WTC11 (cell line): ENCODE results near the gene PDZD2. TPM values are rescaled to one million over a fixed set of nuclear protein-coding genes. Genes with fewer than 3 reads are reported as not detected.

Experiments
- ATAC-seq: fragments of 200-7000 bp; cut with Tn5 transposase; 2 replicates; pipeline ENCODE4 v1.10.0; 2021; ENCODE audit warnings: mild to moderate bottlenecking, moderate library complexity
- CTCF ChIA-PET: fragments of 300-600 bp; sonication (Branson Sonifier 250); formaldehyde crosslinking; loops from one replicate; lab custom pipeline; 2021; ENCODE audit warnings: antibody characterized with exemption; lab: Charles Lee
- POLR2A ChIA-PET: fragments of 350-600 bp; sonication (Branson Sonifier 250); formaldehyde crosslinking; loops from one replicate; lab custom pipeline; 2021; ENCODE audit warnings: antibody characterized with exemption; lab: Charles Lee
- DNase-seq: peaks from one replicate; pipeline ENCODE4 v3.0.0; 2021; ENCODE audit warnings: low spot score
- H3K27ac Mint-ChIP-seq: 2 replicates; pipeline ENCODE4 v1.8.0; 2021; ENCODE audit warnings: mixed read lengths
- H3K27me3 Mint-ChIP-seq: 2 replicates; pipeline ENCODE4 v1.8.0; 2021; ENCODE audit warnings: low read depth, mild to moderate bottlenecking, moderate library complexity, mixed read lengths
- H3K36me3 Mint-ChIP-seq: 2 replicates; pipeline ENCODE4 v1.8.0; 2021; ENCODE audit warnings: mixed read lengths
- H3K4me1 Mint-ChIP-seq: 2 replicates; pipeline ENCODE4 v1.8.0; 2022; ENCODE audit warnings: mixed read lengths
- H3K4me3 Mint-ChIP-seq: 2 replicates; pipeline ENCODE4 v1.8.0; 2021; ENCODE audit warnings: mild to moderate bottlenecking, moderate library complexity, mixed read lengths
- H3K9me3 Mint-ChIP-seq: 2 replicates; pipeline ENCODE4 v1.8.0; 2021; ENCODE audit warnings: mixed read lengths
- ARID4B ChIP-seq: sonication (generic); formaldehyde crosslinking; IDR thresholded peaks from 2 replicates; pipeline ENCODE4 v1.8.0; 2023; ENCODE audit warnings: missing genetic modification reagents, mild to moderate bottlenecking, borderline replicate concordance
- E2F1 ChIP-seq: sonication (generic); formaldehyde crosslinking; IDR thresholded peaks from 2 replicates; pipeline ENCODE4 v1.8.0; 2022; ENCODE audit warnings: mild to moderate bottlenecking, missing genetic modification reagents
- FOXP4 ChIP-seq: sonication (generic); formaldehyde crosslinking; IDR thresholded peaks from 2 replicates; pipeline ENCODE4 v1.8.0; 2022; ENCODE audit warnings: mild to moderate bottlenecking, missing genetic modification reagents
- GTF2I ChIP-seq: fragments of 250-450 bp; sonication (Bioruptor Pico); conservative IDR thresholded peaks from 2 replicates; pipeline ENCODE4 v1.4.0; 2021; ENCODE audit warnings: mild to moderate bottlenecking
- KAT7 ChIP-seq: sonication (generic); formaldehyde crosslinking; IDR thresholded peaks from 2 replicates; pipeline ENCODE4 v1.8.1; 2023; ENCODE audit warnings: missing genetic modification reagents, mild to moderate bottlenecking, borderline replicate concordance
- MXD4 ChIP-seq: fragments of 250-450 bp; sonication (Bioruptor Pico); IDR thresholded peaks from 2 replicates; pipeline ENCODE4 v1.8.0; 2021; ENCODE audit warnings: mild to moderate bottlenecking, moderate library complexity, borderline replicate concordance
- NFATC4 ChIP-seq: fragments of 250-450 bp; sonication (Bioruptor Pico); IDR thresholded peaks from 2 replicates; pipeline ENCODE4 v1.9.0; 2021; ENCODE audit warnings: mild to moderate bottlenecking
- NFYB ChIP-seq: sonication (generic); formaldehyde crosslinking; conservative IDR thresholded peaks from 2 replicates; pipeline ENCODE4 v1.8.0; 2022; ENCODE audit warnings: low read depth, missing genetic modification reagents
- PRDM15 ChIP-seq: sonication (generic); formaldehyde crosslinking; IDR thresholded peaks from 2 replicates; pipeline ENCODE4 v1.8.0; 2022; ENCODE audit warnings: missing genetic modification reagents
- PRRX2 ChIP-seq: fragments of 250-450 bp; sonication (Bioruptor Pico); IDR thresholded peaks from 2 replicates; pipeline ENCODE4 v1.8.0; 2021; ENCODE audit warnings: mild to moderate bottlenecking
- ZBTB43 ChIP-seq: sonication (generic); formaldehyde crosslinking; IDR thresholded peaks from 2 replicates; pipeline ENCODE4 v1.8.1; 2023; ENCODE audit warnings: mild to moderate bottlenecking, missing genetic modification reagents
- ZNF138 ChIP-seq: sonication (generic); formaldehyde crosslinking; conservative IDR thresholded peaks from 2 replicates; pipeline ENCODE4 v1.8.1; 2022; ENCODE audit warnings: mild to moderate bottlenecking, moderate library complexity, missing genetic modification reagents
- ZNF219 ChIP-seq: sonication (generic); formaldehyde crosslinking; IDR thresholded peaks from 2 replicates; pipeline ENCODE4 v1.8.0; 2023; ENCODE audit warnings: missing genetic modification reagents, mild to moderate bottlenecking, borderline replicate concordance
- ZNF396 ChIP-seq: fragments of 250-450 bp; sonication (Bioruptor Pico); IDR thresholded peaks from 2 replicates; pipeline ENCODE4 v1.8.0; 2021; ENCODE audit warnings: mild to moderate bottlenecking, moderate library complexity, borderline replicate concordance
- ZNF423 ChIP-seq: fragments of 250-450 bp; sonication (Bioruptor Pico); IDR thresholded peaks from 2 replicates; pipeline ENCODE4 v2.1.2; 2022; ENCODE audit warnings: mild to moderate bottlenecking, moderate library complexity
- total RNA-seq: library from RNA; stranded (reverse); gene quantifications from 3 replicates; pipeline ENCODE4 v1.2.3, GENCODE V29; 2021

PDZD2 gene
- total RNA-seq, 1 experiment from 2014 or later, result 11.4 TPM

- TF ChIP-seq PRDM15 (CRISPR knock-in tag) (no peak), ZNF219 (CRISPR knock-in tag) (no peak), ARID4B (CRISPR knock-in tag) (no peak)
Observed at GRCh38 chr5:31661257-31661656, 22.3 kb downstream of the PDZD2 start (continued).

GRCh38 chr5:31663519-31663918, 24.6 kb downstream of the PDZD2 start:
- Mint-ChIP-seq H3K4me3 (no peak overlapping the region), H3K27me3 (no peaks in the 10 kb centered on the region; the same call in 1 of the 2 replicates), H3K27ac (no peak overlapping the region), H3K9me3 (peaks cover 13% of the 10 kb centered on the region; the same call in 1 of the 2 replicates), H3K4me1 (peaks cover 16% of the 10 kb centered on the region), H3K36me3 (0 out of 2 replicates have a peak, but pooled peaks cover 3% of the 10 kb centered on the region)
- POLR2A ChIA-PET, result no interaction called here
- CTCF ChIA-PET, result interaction anchor here (1.0 kb wide), 1 partner anchor 146 kb away, joined by 3 read pairs; no protein-coding TSS in a partner anchor
- ATAC-seq (no peak), DNase-seq (no peak)
- TF ChIP-seq ZNF423 (CRISPR knock-in tag) (no peak), ZNF138 (CRISPR knock-in tag) (no peak), E2F1 (CRISPR knock-in tag) (no peak), PRRX2 (no peak), KAT7 (CRISPR knock-in tag) (no peak), MXD4 (CRISPR knock-in tag) (no peak), ZBTB43 (no peak), GTF2I (CRISPR knock-in tag) (no peak), NFYB (CRISPR knock-in tag) (no peak), ZNF396 (CRISPR knock-in tag) (no peak), NFATC4 (CRISPR knock-in tag) (no peak), FOXP4 (CRISPR knock-in tag) (no peak)
